Psoas muscle (tissue), 8 donors: ENCODE data around the gene PBX1. TPM values are rescaled to one million over a fixed set of nuclear protein-coding genes. Genes with fewer than 3 reads are reported as not detected.

ENCODE experiments used
- ATAC-seq, 4 donors: fragments of 200-7000 bp; cut with Tn5 transposase; one replicate each; pipeline ENCODE4 v1.9.1; 2020; ENCODE audit warnings: moderate library complexity in 3 of 4, mild to moderate bottlenecking in 2 of 4
- DNase-seq, 2 donors: peaks; one replicate each; pipeline ENCODE4 v3.0.0-alpha.2; 2020
- H3K27ac ChIP-seq: fragments of 200-600 bp; one replicate; pipeline ENCODE4 v1.8.0; 2022
- H3K27me3 ChIP-seq, 3 donors: fragments of 200-600 bp in 1 of 3; one replicate each; pipeline versions ENCODE4 v1.6.1 to v1.8.0; 2013 to 2022; ENCODE audit warnings: low read length in 2 of 3, mild to moderate bottlenecking in 2 of 3, moderate library complexity in 1 of 3; ENCODE audit not compliant: insufficient read depth in 3 of 3
- H3K36me3 ChIP-seq, 2 donors: fragments of 200-600 bp in 1 of 2; one replicate each; pipeline versions ENCODE4 v1.6.1 to v1.8.0; 2013 to 2022; ENCODE audit warnings: low read depth in 1 of 2, mild to moderate bottlenecking in 1 of 2, moderate library complexity in 1 of 2; ENCODE audit not compliant: insufficient read depth in 1 of 2
- H3K4me1 ChIP-seq: fragments of 200-600 bp; one replicate; pipeline ENCODE4 v1.8.0; 2022
- H3K4me3 ChIP-seq: fragments of 200-600 bp; one replicate; pipeline ENCODE4 v1.8.0; 2022; ENCODE audit warnings: mild to moderate bottlenecking
- H3K9me3 ChIP-seq: fragments of 200-600 bp; one replicate; pipeline ENCODE4 v1.8.0; 2022
- WGBS, 3 donors: extraction: QIAGEN DNeasy Blood & Tissue Kit; methylation state at CpG; one replicate each; pipeline versions ENCODE4 v1.1.6 to v1.1.7; 2013; 5-methylcytosine and 5-hydroxymethylcytosine counted together
- intact Hi-C, 2 donors: fragments of 100-400 bp; cut with DNase I; formaldehyde crosslinking; loops; one replicate each; pipeline versions ENCODE4 v1.11.0 to v1.14.2; 2022
- polyA plus RNA-seq, 3 donors: library from polyadenylated mRNA; stranded (reverse); fragments of 200-250 nt; gene quantifications; one replicate each; pipeline ENCODE4 v1.2.3, GENCODE V29; 2013
- total RNA-seq, 4 donors: library from RNA; stranded (reverse); fragmentation: NEBNext Ultra II Directional in 2 of 4; extraction: Animal tissue kit (Norgen Biotek cat#: 25700) in 2 of 4; gene quantifications; one replicate each; pipeline versions ENCODE4 v1.2.1 to v1.2.4, GENCODE V29; 2021 to 2023
- TF ChIP-seq, protein P1 (sequence below): fragments of 200-600 bp; IDR thresholded peaks from one replicate; pipeline ENCODE4 v1.8.0; 2022; ENCODE audit warnings: antibody characterized with exemption
- donor health status: healthy with polysubstance abuse.
- donor health status: DM: no; HTN: no; CAD: no; lungs with moderate emphysema.
- donor health status: Bipolar disorder and iron deficiency.
- donor health status: healthy.
- donor health status: DM: yes; HTN: yes; CAD: no.
- donor health status: DM: no; HTN: no; CAD: no.
- donor health status: DM: no; HTN: no; CAD: no.
- donor health status: DM: yes; HTN: yes; CAD: no.

The PBX1 gene
- total and polyA plus RNA-seq, 7 donors: 10.6 to 69.9 (median 59.3) TPM

DNA sequence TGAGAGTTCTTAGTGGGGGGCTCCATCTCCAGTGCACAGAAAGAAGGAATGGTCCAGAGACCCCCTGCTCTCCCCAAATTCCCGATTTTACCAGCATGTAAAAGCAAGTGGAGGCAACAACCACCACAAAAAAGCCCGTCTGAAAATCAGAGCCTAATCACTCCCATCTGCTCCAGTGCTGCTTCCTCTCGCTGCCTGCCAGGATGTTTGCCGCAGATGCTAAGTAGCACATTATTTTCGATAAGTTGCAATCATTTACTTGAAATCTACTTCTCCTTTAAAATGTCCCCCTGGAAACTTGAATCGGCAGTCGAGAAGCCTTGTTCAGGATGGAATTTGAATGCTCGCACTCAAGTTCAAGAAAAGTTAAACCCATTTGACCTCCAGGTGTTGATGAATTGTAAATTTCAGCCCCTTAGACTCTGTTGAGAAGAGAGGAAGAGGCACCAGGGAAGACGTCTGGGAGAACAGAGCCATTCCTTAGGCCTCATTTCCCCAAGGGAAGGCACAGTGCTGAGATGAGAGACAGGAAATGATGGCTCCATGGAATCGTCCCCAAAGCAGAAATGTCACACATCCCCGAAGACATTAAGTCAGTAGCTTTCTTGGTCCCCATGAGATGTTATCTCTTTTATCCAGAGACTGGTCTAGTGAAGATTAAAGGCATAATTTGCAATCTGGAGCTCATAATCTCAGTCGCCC is 221.3 kb downstream of the PBX1 start:
- peaks cover 44% of the 10 kb centered on the region for H3K4me1 ChIP-seq
- 62 to 67% (median 62%) methylated on average over 12 of the region's 12 CpGs for WGBS, 3 donors
- ATAC-seq (peak in 3 of 4 donors; percentile 3 to 39 (median 17)), DNase-seq (no peak)
- no peak overlapping the region for H3K4me3 ChIP-seq
- no peaks in the 10 kb centered on the region for H3K36me3 ChIP-seq
- intact Hi-C loops: loop anchor here in 1 of 2 donors (5.0 kb wide), 2 partner anchors 138 to 218 kb away; no protein-coding TSS in a partner anchor
- H3K27ac ChIP-seq: peak overlapping the region; percentile 84
- H3K27me3 ChIP-seq: no peaks in the 10 kb centered on the region
- TF ChIP-seq, protein P1, sequence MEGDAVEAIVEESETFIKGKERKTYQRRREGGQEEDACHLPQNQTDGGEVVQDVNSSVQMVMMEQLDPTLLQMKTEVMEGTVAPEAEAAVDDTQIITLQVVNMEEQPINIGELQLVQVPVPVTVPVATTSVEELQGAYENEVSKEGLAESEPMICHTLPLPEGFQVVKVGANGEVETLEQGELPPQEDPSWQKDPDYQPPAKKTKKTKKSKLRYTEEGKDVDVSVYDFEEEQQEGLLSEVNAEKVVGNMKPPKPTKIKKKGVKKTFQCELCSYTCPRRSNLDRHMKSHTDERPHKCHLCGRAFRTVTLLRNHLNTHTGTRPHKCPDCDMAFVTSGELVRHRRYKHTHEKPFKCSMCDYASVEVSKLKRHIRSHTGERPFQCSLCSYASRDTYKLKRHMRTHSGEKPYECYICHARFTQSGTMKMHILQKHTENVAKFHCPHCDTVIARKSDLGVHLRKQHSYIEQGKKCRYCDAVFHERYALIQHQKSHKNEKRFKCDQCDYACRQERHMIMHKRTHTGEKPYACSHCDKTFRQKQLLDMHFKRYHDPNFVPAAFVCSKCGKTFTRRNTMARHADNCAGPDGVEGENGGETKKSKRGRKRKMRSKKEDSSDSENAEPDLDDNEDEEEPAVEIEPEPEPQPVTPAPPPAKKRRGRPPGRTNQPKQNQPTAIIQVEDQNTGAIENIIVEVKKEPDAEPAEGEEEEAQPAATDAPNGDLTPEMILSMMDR: no peak
- no peaks in the 10 kb centered on the region for H3K9me3 ChIP-seq

DNA sequence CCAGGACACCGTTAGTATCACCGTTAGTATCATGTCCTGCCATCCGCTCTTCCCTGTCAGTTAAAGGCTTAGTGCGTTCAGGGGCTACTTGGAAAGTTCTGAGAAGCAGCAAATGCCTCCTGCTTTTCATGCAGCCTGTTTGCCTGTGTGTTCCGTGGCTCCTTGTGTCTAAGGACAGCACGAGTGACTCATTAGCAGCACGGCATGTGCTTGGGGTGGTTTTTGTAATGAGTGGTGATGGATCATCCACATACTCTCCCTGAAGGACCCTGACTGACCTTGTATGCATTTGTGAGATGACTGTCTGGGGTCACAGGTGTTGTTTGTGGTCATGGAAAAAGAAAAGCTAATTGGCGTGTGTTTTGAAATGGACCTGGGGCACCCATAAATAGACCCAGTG is 221.9 kb downstream of the PBX1 start:
- 24 to 43% (median 28%) methylated on average over 8 of the region's 8 CpGs for WGBS, 3 donors
- Histone ChIP-seq H3K4me3 (no peak overlapping the region), H3K4me1 (peaks cover 48% of the 10 kb centered on the region), H3K27ac (peak overlapping the region; percentile 84), H3K9me3 (no peaks in the 10 kb centered on the region), H3K36me3 (no peaks in the 10 kb centered on the region), H3K27me3 (no peaks in the 10 kb centered on the region)
- ATAC-seq (peak; percentile 88 to 97 (median 96)), DNase-seq (peak; percentile 58 to 82)
- TF ChIP-seq, protein P1: no peak
- intact Hi-C loops: loop anchor here in 1 of 2 donors (5.0 kb wide), 2 partner anchors 139 to 219 kb away; no protein-coding TSS in a partner anchor

DNA sequence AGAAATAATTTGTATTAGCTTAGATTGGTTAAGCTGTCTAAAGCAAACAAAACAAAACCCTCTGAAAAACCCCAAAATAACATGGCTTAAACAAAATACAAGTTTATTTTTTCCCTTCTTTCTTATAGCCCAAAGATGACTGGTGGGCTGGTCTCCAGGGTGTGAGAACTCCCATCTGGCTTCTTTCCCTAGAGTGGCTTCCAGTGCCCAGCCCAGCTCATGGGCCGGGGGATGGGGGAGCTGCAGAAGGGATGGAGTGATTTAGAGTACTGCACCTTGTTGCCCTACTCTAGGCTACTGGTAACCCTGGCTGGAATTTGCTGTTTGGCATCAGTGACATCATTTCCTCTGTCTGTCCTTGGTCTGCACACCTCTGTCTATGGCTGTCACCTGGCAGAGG is 223.0 kb downstream of the PBX1 start:
- H3K4me3 ChIP-seq: no peak overlapping the region
- TF ChIP-seq, protein P1: no peak
- H3K27ac ChIP-seq: peak overlapping the region; percentile 84
- no peaks in the 10 kb centered on the region for H3K36me3 ChIP-seq
- no peak for DNase-seq
- no peaks in the 10 kb centered on the region for H3K9me3 ChIP-seq
- WGBS, 3 donors: 46 to 59% (median 56%) methylated on average over 1 of the region's 1 CpG
- intact Hi-C loops: loop anchor here in 1 of 2 donors (5.0 kb wide), 2 partner anchors 140 to 220 kb away; no protein-coding TSS in a partner anchor
- H3K4me1 ChIP-seq: peaks cover 52% of the 10 kb centered on the region
- no peaks in the 10 kb centered on the region for H3K27me3 ChIP-seq
- ATAC-seq: no peak

DNA sequence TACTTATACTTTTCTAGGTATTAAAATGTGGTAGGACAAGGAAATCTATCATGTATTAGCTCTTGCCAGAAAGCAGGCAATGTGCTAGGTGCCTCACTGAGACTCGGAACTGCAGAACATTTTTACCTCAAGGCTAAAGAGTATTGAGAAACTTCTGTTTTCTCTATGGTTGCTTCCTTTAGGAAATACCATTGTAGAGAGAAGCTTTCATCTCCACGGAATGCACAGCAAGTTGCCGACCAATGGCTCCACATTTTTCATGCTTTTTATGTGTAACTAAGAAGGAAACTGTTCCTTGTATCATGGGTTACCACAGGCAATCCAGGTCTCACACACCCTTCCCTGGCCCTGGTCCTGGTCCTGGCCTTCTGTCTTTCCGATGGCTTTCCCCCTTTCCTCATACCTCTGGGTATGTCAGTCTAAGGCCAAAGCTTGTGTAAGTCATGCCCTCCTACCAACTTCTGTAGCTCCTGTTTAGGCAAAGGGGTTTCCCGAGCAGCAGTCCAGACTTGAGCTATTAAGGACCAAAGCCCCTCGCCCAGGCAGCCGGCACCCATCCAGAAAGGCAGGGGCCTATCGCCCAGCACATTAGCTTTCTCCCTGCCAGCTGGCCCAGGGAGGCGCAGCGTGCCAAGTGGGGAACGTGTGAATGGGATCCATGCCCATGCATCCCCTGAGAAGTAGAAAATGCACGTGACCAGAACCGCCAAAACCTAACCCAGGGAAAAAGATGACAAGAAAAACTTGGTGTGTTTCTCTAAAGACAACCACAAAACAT is 225.0 kb downstream of the PBX1 start:
- Histone ChIP-seq H3K9me3 (no peaks in the 10 kb centered on the region), H3K4me1 (peaks cover 62% of the 10 kb centered on the region), H3K36me3 (no peaks in the 10 kb centered on the region), H3K27ac (peak overlapping the region; percentile 83), H3K27me3 (no peaks in the 10 kb centered on the region), H3K4me3 (no peak overlapping the region)
- WGBS, 3 donors: 36 to 64% (median 45%) methylated on average over 13 of the region's 13 CpGs
- ATAC-seq (no peak), DNase-seq (no peak)
- TF ChIP-seq, protein P1: no peak
- intact Hi-C loops: loop anchor here in 1 of 2 donors (5.0 kb wide), 2 partner anchors 142 to 222 kb away; no protein-coding TSS in a partner anchor
